Bone marrow (tissue), 2 donors: Measurements from ENCODE around the gene PLTP.
"Not testable (repeated sequence)": the region's sequence is repeated elsewhere in the genome, so short reads cannot be mapped to it uniquely, and the experiment has no call there.

Experiments
- DNase-seq, 2 donors: peaks; one replicate each; lab custom pipeline; 2025; lab: John Stamatoyannopoulos, UW

Gene PLTP

GRCh38 chr20:45874104-45874481 is 37.9 kb downstream of the PLTP start:
- not testable (repeated sequence) for DNase-seq

- no peak for DNase-seq
Observed at GRCh38 chr20:45873409-45874103, 38.4 kb downstream of the PLTP start.

GRCh38 chr20:45872626-45873025 is 39.3 kb downstream of the PLTP start:
- DNase-seq = no peak

- DNase-seq = no peak
Observed at GRCh38 chr20:45867819-45868176, 44.2 kb downstream of the PLTP start.

GRCh38 chr20:45867136-45867818 is 44.7 kb downstream of the PLTP start:
- no peak for DNase-seq

GRCh38 chr20:45866454-45866853 is 45.5 kb downstream of the PLTP start:
- no peak for DNase-seq

GRCh38 chr20:45863543-45864470 is 48.1 kb downstream of the PLTP start:
- DNase-seq = no peak

- no peak for DNase-seq
Observed at GRCh38 chr20:45861221-45862075, 50.5 kb downstream of the PLTP start.

- DNase-seq = no peak
Observed at GRCh38 chr20:45860560-45861220, 51.3 kb downstream of the PLTP start.

GRCh38 chr20:45859916-45860315 is 52.0 kb downstream of the PLTP start:
- no peak for DNase-seq

GRCh38 chr20:45857882-45858216 is 54.1 kb downstream of the PLTP start:
- DNase-seq = no peak

GRCh38 chr20:45857114-45857881 is 54.7 kb downstream of the PLTP start, which contains the start of the genes ACOT8 and ZSWIM3:
Gene ACOT8, minus strand, starts transcription at chr20:45857392. Its CDS starts 77 bp downstream, at chr20:45857315.
Gene ZSWIM3, plus strand, starts transcription at chr20:45857614. Its CDS starts 212 bp downstream, at chr20:45857826.
- peak; percentile 87 to 100 for DNase-seq

GRCh38 chr20:45853484-45853883 is 58.5 kb downstream of the PLTP start:
- DNase-seq = no peak

GRCh38 chr20:45852326-45852725 is 59.6 kb downstream of the PLTP start:
- no peak for DNase-seq

- no peak for DNase-seq
Observed at GRCh38 chr20:45851501-45851900, 60.5 kb downstream of the PLTP start.

GRCh38 chr20:45850926-45851325 is 61.0 kb downstream of the PLTP start:
- DNase-seq = no peak

- DNase-seq = no peak
Observed at GRCh38 chr20:45850238-45850637, 61.7 kb downstream of the PLTP start.

GRCh38 chr20:45848969-45849582 is 62.9 kb downstream of the PLTP start:
- DNase-seq = no peak
